HFFc6 (cell line): ENCODE measurements around the gene ANKRD13D. TPM values are rescaled to one million over a fixed set of nuclear protein-coding genes. Genes with fewer than 3 reads are reported as not detected.
"Not testable (repeated sequence)": the region's sequence is repeated elsewhere in the genome, so short reads cannot be mapped to it uniquely, and the experiment has no call there.

ENCODE experiments used
- DNase-seq: peaks from one replicate; pipeline ENCODE4 v3.0.0-alpha.2; 2018
- H3K27ac Mint-ChIP-seq: 2 replicates; pipeline ENCODE4 v1.8.0; 2020; ENCODE audit warnings: mild to moderate bottlenecking, mixed read lengths
- H3K27me3 Mint-ChIP-seq: 2 replicates; pipeline ENCODE4 v1.8.0; 2021; ENCODE audit warnings: mild to moderate bottlenecking, moderate library complexity, mixed read lengths; ENCODE audit not compliant: insufficient read depth
- H3K36me3 Mint-ChIP-seq: 2 replicates; pipeline ENCODE4 v1.8.0; 2021; ENCODE audit warnings: low read depth, mixed read lengths
- H3K4me1 Mint-ChIP-seq: 2 replicates; pipeline ENCODE4 v1.8.0; 2020; ENCODE audit warnings: low read depth, mixed read lengths
- H3K4me3 Mint-ChIP-seq: 2 replicates; pipeline ENCODE4 v1.8.0; 2020; ENCODE audit warnings: mild to moderate bottlenecking, moderate library complexity, mixed read lengths
- H3K9me3 Mint-ChIP-seq: 2 replicates; pipeline ENCODE4 v1.8.0; 2020; ENCODE audit warnings: mild to moderate bottlenecking, mixed read lengths
- CTCF ChIP-seq: fragments of 200-600 bp; sonication (generic); IDR thresholded peaks from 2 replicates; pipeline ENCODE4 v1.5.0; 2021; ENCODE audit warnings: antibody characterized with exemption, mild to moderate bottlenecking
- total RNA-seq, 6 experiments: library from RNA; stranded (reverse); fragmentation: NEBNext Ultra II Directional; extraction: Animal tissue kit (Norgen Biotek cat#: 25700); gene quantifications; 2 replicates in 1 of 6; 3 replicates in 5 of 6; pipeline ENCODE4 v1.2.3, GENCODE V29; 2021

ANKRD13D gene
- total RNA-seq, 6 experiments from 2014 or later = 24.7 to 34.6 (median 26.4) TPM

- peaks cover 4% of the 10 kb centered on the region; the same call in 1 of the 2 replicates for H3K9me3 Mint-ChIP-seq
- H3K4me3 Mint-ChIP-seq = no peak overlapping the region
- no peak for TF ChIP-seq CTCF
- H3K27me3 Mint-ChIP-seq = no peaks in the 10 kb centered on the region; the same call in none of the 2 replicates
- H3K4me1 Mint-ChIP-seq = peaks cover 11% of the 10 kb centered on the region
- peaks cover 34% of the 10 kb centered on the region for H3K36me3 Mint-ChIP-seq
- no peak for DNase-seq
- no peak overlapping the region for H3K27ac Mint-ChIP-seq
Observed at GRCh38 chr11:67256477-67257135, 32.5 kb upstream of the ANKRD13D start.

GRCh38 chr11:67260406-67260805 lies 28.7 kb upstream of the ANKRD13D start:
- no peak for DNase-seq
- Mint-ChIP-seq H3K27ac (peak overlapping the region; percentile 24; the same call in 1 of the 2 replicates), H3K36me3 (peaks cover 13% of the 10 kb centered on the region; the same call in 1 of the 2 replicates), H3K4me3 (peak overlapping the region; percentile 79; the same call in 1 of the 2 replicates), H3K9me3 (peaks cover 4% of the 10 kb centered on the region; the same call in 1 of the 2 replicates), H3K27me3 (no peaks in the 10 kb centered on the region; the same call in none of the 2 replicates), H3K4me1 (peaks cover 41% of the 10 kb centered on the region)
- TF ChIP-seq CTCF = no peak

- peak overlapping the region; percentile 66 for H3K27ac Mint-ChIP-seq
- not testable (repeated sequence) for H3K27me3 Mint-ChIP-seq, H3K36me3 Mint-ChIP-seq, H3K9me3 Mint-ChIP-seq
- peak overlapping the region; percentile 79 for H3K4me3 Mint-ChIP-seq
- peaks cover 48% of the 10 kb centered on the region for H3K4me1 Mint-ChIP-seq
- peak; percentile 45 for DNase-seq
Observed at GRCh38 chr11:67260885-67261639, 28.0 kb upstream of the ANKRD13D start.

- no peak for DNase-seq
- H3K4me3 Mint-ChIP-seq = peak overlapping the region; percentile 79
- H3K27ac Mint-ChIP-seq = no peak overlapping the region; the same call in 1 of the 2 replicates
- H3K4me1 Mint-ChIP-seq = peaks cover 48% of the 10 kb centered on the region
- peak; percentile 50 for TF ChIP-seq CTCF
- H3K9me3 Mint-ChIP-seq = peaks cover 4% of the 10 kb centered on the region; the same call in 1 of the 2 replicates
- H3K27me3 Mint-ChIP-seq = no peaks in the 10 kb centered on the region; the same call in none of the 2 replicates
- H3K36me3 Mint-ChIP-seq = 0 out of 2 replicates have a peak, but pooled peaks cover 7% of the 10 kb centered on the region
Observed at GRCh38 chr11:67261640-67261945, 27.5 kb upstream of the ANKRD13D start.

- peak overlapping the region; percentile 79 for H3K4me3 Mint-ChIP-seq
- no peak for TF ChIP-seq CTCF
- DNase-seq = no peak
- peaks cover 2% of the 10 kb centered on the region; the same call in 1 of the 2 replicates for H3K36me3 Mint-ChIP-seq
- peaks cover 4% of the 10 kb centered on the region; the same call in 1 of the 2 replicates for H3K9me3 Mint-ChIP-seq
- H3K27me3 Mint-ChIP-seq = no peaks in the 10 kb centered on the region; the same call in none of the 2 replicates
- H3K4me1 Mint-ChIP-seq = peaks cover 48% of the 10 kb centered on the region
- peak overlapping the region; percentile 87 for H3K27ac Mint-ChIP-seq
Observed at GRCh38 chr11:67261946-67262681, 27.0 kb upstream of the ANKRD13D start.
